Measurements from ENCODE around the gene FBXO46. TPM values are rescaled to one million over a fixed set of nuclear protein-coding genes. Genes with fewer than 3 reads are reported as not detected.
"Not testable (repeated sequence)": the region's sequence is repeated elsewhere in the genome, so short reads cannot be mapped to it uniquely, and the experiment has no call there.

FBXO46 gene
- total and polyA plus RNA-seq, 2 donors (not counting 1 experiment from before 2014, with no cell fraction given), result 19.9 to 44.5 TPM

- H3K27ac ChIP-seq (ENCODE audit: low read length in 2 of 2); H3K9ac ChIP-seq (ENCODE audit: low read length); H3K27ac Mint-ChIP-seq; DNase-seq; H3K4me3 ChIP-seq (ENCODE audit: control extremely low read depth in 1 of 5, extremely low read depth in 1 of 5, insufficient read depth in 1 of 5, low read depth in 2 of 5, low read length in 4 of 5); H3K9me3 Mint-ChIP-seq (ENCODE audit: insufficient read depth); H3K4me3 Mint-ChIP-seq; H3K27me3 ChIP-seq (replicated peaks in 1 of 4; ENCODE audit: control extremely low read depth in 1 of 4, control insufficient read depth in 3 of 4, insufficient read depth in 4 of 4, low read length in 3 of 4); ATAC-seq (ENCODE audit: low read depth); H3K27me3 Mint-ChIP-seq; H3K4me2 ChIP-seq (replicated peaks; ENCODE audit: low read depth, low read length, poor library complexity, severe bottlenecking); H3K9me3 ChIP-seq (ENCODE audit: control extremely low read depth in 1 of 3, control insufficient read depth in 2 of 3, insufficient read depth in 1 of 3, low read length in 2 of 3); H2AFZ ChIP-seq (ENCODE audit: insufficient read depth, low read depth, low read length, poor library complexity, severe bottlenecking); intact Hi-C loops (cut with micrococcal nuclease): not testable (repeated sequence)
- peaks cover 16% of the 10 kb centered on the region for H3K4me1 Mint-ChIP-seq
- Histone ChIP-seq H3K36me3 (replicated peaks in 1 of 2; ENCODE audit: control extremely low read depth in 1 of 2, control insufficient read depth in 1 of 2, extremely low read depth in 1 of 2, insufficient read depth in 2 of 2, low read length in 1 of 2) (peaks cover 0 to 49% of the 10 kb centered on the region in 2 experiments), H3K4me1 (ENCODE audit: control insufficient read depth in 2 of 2, insufficient read depth in 2 of 2, low read length in 2 of 2) (peaks cover 9 to 11% of the 10 kb centered on the region in 2 donors), H4K20me1 (ENCODE audit: control insufficient read depth, insufficient read depth, low read length, poor library complexity, severe bottlenecking) (peaks cover 30% of the 10 kb centered on the region), H3K79me2 (ENCODE audit: control insufficient read depth, insufficient read depth, low read length) (peaks cover 18% of the 10 kb centered on the region)
- WGBS (ENCODE audit: insufficient coverage), result 86% methylated on average over 10 of the region's 11 CpGs
- ChIA-PET CTCF (interaction anchor here (0.6 to 6.4 kb wide), 5 partner anchors 9 to 246 kb away, joined by 3 to 40 read pairs (median 3); partner anchors contain the start of genes QPCTL and SNRPD2), POLR2A (interaction anchor here (0.7 kb wide), 2 partner anchors 108 to 228 kb away, joined by 3 to 4 read pairs; partner anchors contain the start of gene DMWD)
These were observed 45.7 kb downstream of the FBXO46 start for GRCh38 chr19:45685045-45685444.

GRCh38 chr19:45682908-45683307, 47.8 kb downstream of the FBXO46 start:
- Mint-ChIP-seq H3K4me1 (peaks cover 12% of the 10 kb centered on the region), H3K27ac (peak overlapping the region; percentile 55), H3K27me3 (peaks cover 5% of the 10 kb centered on the region), H3K9me3 (ENCODE audit: insufficient read depth) (no peaks in the 10 kb centered on the region), H3K4me3 (no peak overlapping the region)
- no peak overlapping the region for H2AFZ ChIP-seq (ENCODE audit: insufficient read depth, low read depth, low read length, poor library complexity, severe bottlenecking)
- H3K36me3 ChIP-seq (replicated peaks in 1 of 2; ENCODE audit: control extremely low read depth in 1 of 2, control insufficient read depth in 1 of 2, extremely low read depth in 1 of 2, insufficient read depth in 2 of 2, low read length in 1 of 2), result peaks cover 0 to 39% of the 10 kb centered on the region in 2 experiments
- H4K20me1 ChIP-seq (ENCODE audit: control insufficient read depth, insufficient read depth, low read length, poor library complexity, severe bottlenecking), result peaks cover 11% of the 10 kb centered on the region
- peaks cover 0 to 13% (median 5%) of the 10 kb centered on the region in 4 experiments for H3K27me3 ChIP-seq (replicated peaks in 1 of 4; ENCODE audit: control extremely low read depth in 1 of 4, control insufficient read depth in 3 of 4, insufficient read depth in 4 of 4, low read length in 3 of 4)
- intact Hi-C loops (cut with micrococcal nuclease), result no loop called here
- TF ChIP-seq CTCF (IDR thresholded peaks at IDR 0.05) (no peak), EZH2 (IDR thresholded peaks at IDR 0.05; ENCODE audit: borderline replicate concordance, insufficient read depth, low read depth, low read length, poor library complexity, severe bottlenecking) (no peak)
- H3K79me2 ChIP-seq (ENCODE audit: control insufficient read depth, insufficient read depth, low read length), result no peaks in the 10 kb centered on the region
- no peak overlapping the region for H3K4me3 ChIP-seq (ENCODE audit: control extremely low read depth in 1 of 5, extremely low read depth in 1 of 5, insufficient read depth in 1 of 5, low read depth in 2 of 5, low read length in 4 of 5)
- H3K4me1 ChIP-seq (ENCODE audit: control insufficient read depth in 2 of 2, insufficient read depth in 2 of 2, low read length in 2 of 2), result peaks cover 12 to 18% of the 10 kb centered on the region in 2 donors
- ATAC-seq (ENCODE audit: low read depth), result no peak
- CTCF ChIA-PET, result interaction anchor here (0.8 to 8.9 kb wide), 3 partner anchors 11 to 170 kb away, joined by 3 to 60 read pairs (median 40); partner anchors contain the start of genes EML2, QPCTL and SNRPD2
- H3K27ac ChIP-seq (ENCODE audit: low read length in 2 of 2), result no peak overlapping the region
- POLR2A ChIA-PET, result interaction anchor here (0.6 kb wide), 1 partner anchor 34 kb away, joined by 3 read pairs; no protein-coding TSS in a partner anchor
- 89% methylated on average over 5 of the region's 5 CpGs for WGBS (ENCODE audit: insufficient coverage)
- peaks cover 0 to under 1% (median 0%) of the 10 kb centered on the region in 3 donors for H3K9me3 ChIP-seq (ENCODE audit: control extremely low read depth in 1 of 3, control insufficient read depth in 2 of 3, insufficient read depth in 1 of 3, low read length in 2 of 3)
- DNase-seq, result no peak
- H3K4me2 ChIP-seq (replicated peaks; ENCODE audit: low read depth, low read length, poor library complexity, severe bottlenecking), result no peak overlapping the region
- H3K9ac ChIP-seq (ENCODE audit: low read length), result no peak overlapping the region
